Psoas muscle (tissue), 8 donors: ENCODE data around the gene PRDX2. TPM values are rescaled to one million over a fixed set of nuclear protein-coding genes. Genes with fewer than 3 reads are reported as not detected.
A peak's percentile ranks its signal among the peaks of the same experiment; 100 is the strongest.

Source experiments
- ATAC-seq, 4 donors: fragments of 200-7000 bp; cut with Tn5 transposase; one replicate each; pipeline ENCODE4 v1.9.1; 2020; ENCODE audit warnings: moderate library complexity in 3 of 4, mild to moderate bottlenecking in 2 of 4
- DNase-seq, 2 donors: peaks; one replicate each; pipeline ENCODE4 v3.0.0-alpha.2; 2020
- H3K27ac ChIP-seq: fragments of 200-600 bp; one replicate; pipeline ENCODE4 v1.8.0; 2022
- H3K27me3 ChIP-seq, 3 donors: fragments of 200-600 bp in 1 of 3; one replicate each; pipeline versions ENCODE4 v1.6.1 to v1.8.0; 2013 to 2022; ENCODE audit warnings: low read length in 2 of 3, mild to moderate bottlenecking in 2 of 3, moderate library complexity in 1 of 3; ENCODE audit not compliant: insufficient read depth in 3 of 3
- H3K36me3 ChIP-seq, 2 donors: fragments of 200-600 bp in 1 of 2; one replicate each; pipeline versions ENCODE4 v1.6.1 to v1.8.0; 2013 to 2022; ENCODE audit warnings: low read depth in 1 of 2, mild to moderate bottlenecking in 1 of 2, moderate library complexity in 1 of 2; ENCODE audit not compliant: insufficient read depth in 1 of 2
- H3K4me1 ChIP-seq: fragments of 200-600 bp; one replicate; pipeline ENCODE4 v1.8.0; 2022
- H3K4me3 ChIP-seq: fragments of 200-600 bp; one replicate; pipeline ENCODE4 v1.8.0; 2022; ENCODE audit warnings: mild to moderate bottlenecking
- H3K9me3 ChIP-seq: fragments of 200-600 bp; one replicate; pipeline ENCODE4 v1.8.0; 2022
- CTCF ChIP-seq: fragments of 200-600 bp; IDR thresholded peaks from one replicate; pipeline ENCODE4 v1.8.0; 2022; ENCODE audit warnings: antibody characterized with exemption
- WGBS, 3 donors: extraction: QIAGEN DNeasy Blood & Tissue Kit; methylation state at CpG; one replicate each; pipeline versions ENCODE4 v1.1.6 to v1.1.7; 2013; 5-methylcytosine and 5-hydroxymethylcytosine counted together
- intact Hi-C, 2 donors: fragments of 100-400 bp; cut with DNase I; formaldehyde crosslinking; loops; one replicate each; pipeline versions ENCODE4 v1.11.0 to v1.14.2; 2022
- polyA plus RNA-seq, 3 donors: library from polyadenylated mRNA; stranded (reverse); fragments of 200-250 nt; gene quantifications; one replicate each; pipeline ENCODE4 v1.2.3, GENCODE V29; 2013
- total RNA-seq, 4 donors: library from RNA; stranded (reverse); fragmentation: NEBNext Ultra II Directional in 2 of 4; extraction: Animal tissue kit (Norgen Biotek cat#: 25700) in 2 of 4; gene quantifications; one replicate each; pipeline versions ENCODE4 v1.2.1 to v1.2.4, GENCODE V29; 2021 to 2023
- donor health status: healthy with polysubstance abuse.
- donor health status: DM: no; HTN: no; CAD: no; lungs with moderate emphysema.
- donor health status: Bipolar disorder and iron deficiency.
- donor health status: healthy.
- donor health status: DM: yes; HTN: yes; CAD: no.
- donor health status: DM: no; HTN: no; CAD: no.
- donor health status: DM: no; HTN: no; CAD: no.
- donor health status: DM: yes; HTN: yes; CAD: no.

The PRDX2 gene
- total and polyA plus RNA-seq, 7 donors = 273 to 535 (median 396) TPM

- Histone ChIP-seq H3K27ac (peak overlapping the region; percentile 46), H3K36me3 (peaks cover 0 to 71% of the 10 kb centered on the region in 2 donors), H3K27me3 (no peaks in the 10 kb centered on the region), H3K4me3 (peak overlapping the region; percentile 52), H3K4me1 (no peaks in the 10 kb centered on the region), H3K9me3 (no peaks in the 10 kb centered on the region)
- TF ChIP-seq CTCF = peak; percentile 75
- intact Hi-C loops = loop anchor here in 1 of 2 donors (5.0 kb wide), 1 partner anchor 81 kb away; no protein-coding TSS in a partner anchor
- DNase-seq (peak; percentile 76 to 89), ATAC-seq (peak; percentile 71 to 86 (median 82))
- WGBS, 3 donors = 34 to 60% (median 42%) methylated on average over 21 to 30 of the region's 30 CpGs
Measured at GRCh38 chr19:12766051-12766521, 35.5 kb downstream of the PRDX2 start.

GRCh38 chr19:12764698-12765097, 36.9 kb downstream of the PRDX2 start:
- 94 to 96% (median 95%) methylated on average over 16 of the region's 16 CpGs for WGBS, 3 donors
- TF ChIP-seq CTCF = no peak
- Histone ChIP-seq H3K27ac (no peak overlapping the region), H3K9me3 (no peaks in the 10 kb centered on the region), H3K4me3 (no peak overlapping the region), H3K36me3 (peaks cover 0 to 63% of the 10 kb centered on the region in 2 donors), H3K4me1 (no peaks in the 10 kb centered on the region), H3K27me3 (no peaks in the 10 kb centered on the region)
- ATAC-seq (no peak), DNase-seq (no peak)
- intact Hi-C loops = loop anchor here (5.0 kb wide), 3 partner anchors 33 to 83 kb away; partner anchors contain the start of genes PRDX2 (in 1 of the 2) and THSD8 (in 1 of the 2)

- ATAC-seq (peak in 3 of 4 donors; percentile 26 to 41 (median 35)), DNase-seq (no peak)
- Histone ChIP-seq H3K9me3 (no peaks in the 10 kb centered on the region), H3K4me1 (no peaks in the 10 kb centered on the region), H3K27me3 (no peaks in the 10 kb centered on the region), H3K36me3 (peaks cover 0 to 51% of the 10 kb centered on the region in 2 donors), H3K27ac (peak overlapping the region; percentile 41), H3K4me3 (no peak overlapping the region)
- no peak for TF ChIP-seq CTCF
- WGBS, 3 donors = 31 to 49% (median 35%) methylated on average over 11 of the region's 11 CpGs
- intact Hi-C loops = loop anchor here (5.0 kb wide), 2 partner anchors 34 to 39 kb away; partner anchors contain the start of genes PRDX2 (in 1 of the 2) and THSD8 (in 1 of the 2)
Measured at GRCh38 chr19:12763100-12763499, 38.5 kb downstream of the PRDX2 start.

GRCh38 chr19:12759686-12760085, 41.9 kb downstream of the PRDX2 start:
- 92 to 99% (median 95%) methylated on average over 6 of the region's 6 CpGs for WGBS, 3 donors
- H3K36me3 ChIP-seq = peaks cover 0 to 28% of the 10 kb centered on the region in 2 donors
- ATAC-seq (no peak), DNase-seq (no peak)
- H3K27me3 ChIP-seq = no peaks in the 10 kb centered on the region
- no peak overlapping the region for H3K4me3 ChIP-seq
- TF ChIP-seq CTCF = no peak
- intact Hi-C loops = loop anchor here (5.0 kb wide), 2 partner anchors 38 to 43 kb away; partner anchors contain the start of genes PRDX2 (in 1 of the 2) and THSD8 (in 1 of the 2)
- no peaks in the 10 kb centered on the region for H3K9me3 ChIP-seq
- H3K4me1 ChIP-seq = no peaks in the 10 kb centered on the region
- H3K27ac ChIP-seq = no peak overlapping the region
